CD4-positive, CD25-positive, alpha-beta regulatory T cell (primary cell): ENCODE measurements around the gene HCN2. TPM values are rescaled to one million over a fixed set of nuclear protein-coding genes. Genes with fewer than 3 reads are reported as not detected.

Source experiments
- ATAC-seq, 2 donors: fragments of 150-1000 bp; cut with Tn5 transposase; one replicate each; pipeline ENCODE4 v1.10.0; 2021; ENCODE audit warnings: low read depth in 2 of 2, moderate number of reproducible peaks in 2 of 2, moderate library complexity in 1 of 2
- DNase-seq, 3 donors: peaks; one replicate each; pipeline versions ENCODE4 v3.0.0 to v3.0.0-alpha.2; 2012 to 2022; ENCODE audit warnings: mixed read lengths in 1 of 3
- H3K27ac ChIP-seq: one replicate; pipeline ENCODE4 v1.7.0; 2013; ENCODE audit warnings: mild to moderate bottlenecking, low read length; ENCODE audit not compliant: insufficient read depth, poor library complexity, severe bottlenecking
- H3K27me3 ChIP-seq: one replicate; pipeline ENCODE4 v1.7.0; 2013; ENCODE audit warnings: low read length; ENCODE audit not compliant: control insufficient read depth, insufficient read depth
- H3K36me3 ChIP-seq: one replicate; pipeline ENCODE4 v1.7.0; 2013; ENCODE audit warnings: mild to moderate bottlenecking, low read length, moderate library complexity; ENCODE audit not compliant: control insufficient read depth, insufficient read depth
- H3K4me1 ChIP-seq: 2 replicates; pipeline ENCODE4 v1.7.0; 2013; ENCODE audit warnings: mild to moderate bottlenecking, low read length; ENCODE audit not compliant: insufficient read depth, control insufficient read depth, poor library complexity, severe bottlenecking
- H3K4me3 ChIP-seq: one replicate; pipeline ENCODE4 v1.7.0; 2013; ENCODE audit warnings: low read depth, mild to moderate bottlenecking, low read length, moderate library complexity
- H3K9me3 ChIP-seq, 2 experiments: 1 replicate in 1 of 2; 2 replicates in 1 of 2; pipeline ENCODE4 v1.7.0; 2013; ENCODE audit warnings: low read length in 2 of 2, mild to moderate bottlenecking in 1 of 2, moderate library complexity in 1 of 2; ENCODE audit not compliant: control insufficient read depth in 2 of 2
- H3K27ac Mint-ChIP-seq, 3 donors: one replicate each; pipeline ENCODE4 v1.8.0; 2020 to 2022; ENCODE audit warnings: mild to moderate bottlenecking in 3 of 3, mixed read lengths in 3 of 3, moderate library complexity in 2 of 3
- H3K27me3 Mint-ChIP-seq: one replicate; pipeline ENCODE4 v1.8.0; 2022; ENCODE audit warnings: mild to moderate bottlenecking, mixed read lengths
- H3K36me3 Mint-ChIP-seq: one replicate; pipeline ENCODE4 v1.8.0; 2020; ENCODE audit warnings: mixed read lengths
- H3K4me1 Mint-ChIP-seq, 4 donors: one replicate each; pipeline ENCODE4 v1.8.0; 2020 to 2022; ENCODE audit warnings: mixed read lengths in 4 of 4, mild to moderate bottlenecking in 1 of 4
- H3K4me3 Mint-ChIP-seq, 4 donors: one replicate each; pipeline ENCODE4 v1.8.0; 2020 to 2022; ENCODE audit warnings: mild to moderate bottlenecking in 4 of 4, mixed read lengths in 4 of 4, moderate library complexity in 3 of 4
- H3K9me3 Mint-ChIP-seq, 7 donors: one replicate each; pipeline ENCODE4 v1.8.0; 2020 to 2022; ENCODE audit warnings: mixed read lengths in 7 of 7, mild to moderate bottlenecking in 3 of 7, moderate library complexity in 2 of 7
- polyA plus RNA-seq, 4 donors: library from polyadenylated mRNA; unstranded; fragments of 300-500 nt; fragmentation: Illumina TruSeq; gene quantifications; one replicate each; pipeline ENCODE4 v1.2.3, GENCODE V29; 2021
- total RNA-seq: library from RNA; stranded (reverse); gene quantifications from one replicate; pipeline ENCODE4 v1.2.3, GENCODE V29; 2022

Gene HCN2
- total and polyA plus RNA-seq, 5 donors from 2014 or later = 1.2 TPM; not detected in 4

DNA sequence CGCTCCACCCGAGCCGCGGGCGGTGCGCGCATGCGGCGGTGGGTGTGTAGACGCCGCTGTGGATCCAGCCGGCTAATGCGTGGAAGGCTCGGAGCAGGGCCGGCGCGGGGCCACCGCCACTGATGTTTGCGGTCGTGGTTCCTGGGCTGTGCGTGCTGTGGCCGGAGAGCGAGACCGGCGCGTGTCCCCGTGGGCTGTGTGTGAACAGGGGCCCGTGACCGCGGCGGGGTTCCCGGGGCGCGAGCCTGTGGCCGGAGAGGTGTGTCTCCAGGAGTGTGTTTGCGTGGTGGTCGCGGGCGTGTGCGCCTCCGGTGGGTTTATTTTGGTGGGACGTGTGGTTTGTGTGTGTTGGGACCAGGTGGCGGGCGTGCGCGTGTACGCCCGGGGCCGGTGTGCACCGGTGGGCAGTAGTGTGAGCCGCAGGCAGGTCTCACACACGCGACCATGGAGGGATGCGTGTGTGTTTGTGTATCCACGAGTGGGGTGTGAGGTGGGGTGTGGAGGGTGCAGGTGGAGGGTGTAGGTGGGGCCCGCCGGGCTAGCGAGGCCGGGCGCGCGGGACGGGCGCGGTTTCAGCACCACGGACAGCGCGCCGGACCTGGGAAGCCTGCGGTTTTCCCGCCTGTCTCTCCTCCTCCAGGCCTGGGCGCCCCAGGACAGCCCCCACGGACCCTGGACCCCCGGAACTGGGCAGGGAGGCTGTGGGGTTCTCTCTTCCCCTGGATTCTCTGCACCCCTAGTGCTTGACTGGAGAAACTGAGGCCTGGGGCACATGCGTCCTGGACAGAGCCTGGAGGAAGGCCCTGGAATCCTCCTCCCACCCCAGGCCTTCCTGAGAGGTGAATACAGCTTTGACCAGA lies 1.6 kb downstream of the HCN2 start:
- DNase-seq = no peak
- H3K27ac Mint-ChIP-seq = no peak overlapping the region
- no peaks in the 10 kb centered on the region for H3K27me3 ChIP-seq

GRCh38 chr19:592101-592500 lies 2.4 kb downstream of the HCN2 start:
- Mint-ChIP-seq H3K27ac (peak overlapping the region in 1 of 3 donors; percentile 85), H3K4me1 (peaks cover 0 to 12% (median 0%) of the 10 kb centered on the region in 4 donors), H3K27me3 (peaks cover 12% of the 10 kb centered on the region), H3K9me3 (no peaks in the 10 kb centered on the region), H3K4me3 (no peak overlapping the region), H3K36me3 (no peaks in the 10 kb centered on the region)
- H3K4me3 ChIP-seq = no peak overlapping the region
- DNase-seq (no peak), ATAC-seq (no peak)
- H3K36me3 ChIP-seq = no peaks in the 10 kb centered on the region
- H3K9me3 ChIP-seq = no peaks in the 10 kb centered on the region
- H3K27me3 ChIP-seq = no peaks in the 10 kb centered on the region
- H3K4me1 ChIP-seq = peaks cover 22% of the 10 kb centered on the region
- H3K27ac ChIP-seq = no peak overlapping the region

More for the DNA sequence above, 1.6 kb downstream of the HCN2 start:
- Mint-ChIP-seq H3K4me3 (peak overlapping the region in 1 of 4 donors; percentile 43), H3K4me1 (peaks cover 0 to 12% (median 0%) of the 10 kb centered on the region in 4 donors), H3K9me3 (no peaks in the 10 kb centered on the region), H3K27me3 (peaks cover 19% of the 10 kb centered on the region), H3K36me3 (no peaks in the 10 kb centered on the region)
- Histone ChIP-seq H3K9me3 (no peaks in the 10 kb centered on the region), H3K4me3 (no peak overlapping the region), H3K4me1 (peaks cover 22% of the 10 kb centered on the region), H3K36me3 (no peaks in the 10 kb centered on the region), H3K27ac (no peak overlapping the region)
- ATAC-seq = no peak

GRCh38 chr19:593055-593454 lies 3.4 kb downstream of the HCN2 start:
- peak overlapping the region in 1 of 3 donors; percentile 52 for H3K27ac Mint-ChIP-seq
- no peaks in the 10 kb centered on the region for H3K36me3 Mint-ChIP-seq
- H3K4me3 Mint-ChIP-seq = peak overlapping the region in 2 of 4 donors; percentile 44 to 71
- no peaks in the 10 kb centered on the region for H3K9me3 Mint-ChIP-seq
- ATAC-seq = no peak
- Histone ChIP-seq H3K27ac (no peak overlapping the region), H3K36me3 (no peaks in the 10 kb centered on the region), H3K27me3 (no peaks in the 10 kb centered on the region), H3K4me3 (no peak overlapping the region), H3K9me3 (no peaks in the 10 kb centered on the region), H3K4me1 (peaks cover 21% of the 10 kb centered on the region)
- peaks cover 0 to 11% (median 0%) of the 10 kb centered on the region in 4 donors for H3K4me1 Mint-ChIP-seq
- DNase-seq = no peak
- peaks cover 7% of the 10 kb centered on the region for H3K27me3 Mint-ChIP-seq

GRCh38 chr19:593505-593904 lies 3.8 kb downstream of the HCN2 start:
- no peak for DNase-seq
- Mint-ChIP-seq H3K4me1 (peaks cover 0 to 8% (median 0%) of the 10 kb centered on the region in 4 donors), H3K27ac (peak overlapping the region in 1 of 3 donors; percentile 52), H3K27me3 (peaks cover 7% of the 10 kb centered on the region), H3K36me3 (no peaks in the 10 kb centered on the region), H3K4me3 (peak overlapping the region in 2 of 4 donors; percentile 44 to 71), H3K9me3 (no peaks in the 10 kb centered on the region)
- no peak overlapping the region for H3K27ac ChIP-seq
- no peaks in the 10 kb centered on the region for H3K9me3 ChIP-seq
- H3K4me1 ChIP-seq = peaks cover 16% of the 10 kb centered on the region
- H3K27me3 ChIP-seq = no peaks in the 10 kb centered on the region
- ATAC-seq = no peak
- H3K4me3 ChIP-seq = no peak overlapping the region
- H3K36me3 ChIP-seq = no peaks in the 10 kb centered on the region

DNA sequence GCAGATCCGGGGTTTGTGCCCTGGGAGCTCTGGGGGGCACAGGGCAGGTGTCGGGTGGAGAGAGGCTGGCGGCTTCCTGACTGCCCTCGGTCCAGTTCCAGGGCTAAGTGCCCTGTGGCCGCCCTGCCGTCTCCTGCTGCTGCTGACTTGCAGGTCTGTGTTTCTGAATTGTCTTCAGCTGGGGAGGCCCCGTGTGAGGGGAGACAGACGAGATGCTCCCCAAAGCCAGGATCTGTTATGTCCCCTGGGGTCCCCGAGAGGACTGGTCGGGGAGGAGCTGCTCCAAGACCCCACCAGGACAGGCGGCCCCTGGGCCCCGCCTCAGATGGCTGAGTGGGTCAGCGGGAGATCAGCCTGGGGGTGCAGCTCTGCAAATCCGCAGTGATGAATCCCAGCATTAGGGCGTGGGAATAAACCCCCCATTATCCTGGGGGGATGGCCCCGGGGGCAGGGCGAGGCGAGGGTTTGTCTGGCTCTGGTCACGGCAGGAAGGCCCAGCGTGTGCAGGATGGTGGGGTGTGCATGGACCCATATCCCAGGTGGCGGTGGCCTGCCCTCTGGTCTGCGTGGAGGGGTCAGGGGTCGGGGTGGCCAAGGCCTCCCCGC lies 4.7 kb downstream of the HCN2 start:
- H3K4me3 Mint-ChIP-seq = peak overlapping the region in 1 of 4 donors; percentile 44
- Histone ChIP-seq H3K36me3 (no peaks in the 10 kb centered on the region), H3K4me1 (peaks cover 8% of the 10 kb centered on the region), H3K27me3 (no peaks in the 10 kb centered on the region), H3K4me3 (no peak overlapping the region), H3K27ac (no peak overlapping the region), H3K9me3 (no peaks in the 10 kb centered on the region)
- H3K27ac Mint-ChIP-seq = no peak overlapping the region
- H3K4me1 Mint-ChIP-seq = peaks cover 0 to 2% (median 0%) of the 10 kb centered on the region in 4 donors
- peaks cover 7% of the 10 kb centered on the region for H3K27me3 Mint-ChIP-seq
- no peaks in the 10 kb centered on the region for H3K9me3 Mint-ChIP-seq
- H3K36me3 Mint-ChIP-seq = no peaks in the 10 kb centered on the region
- ATAC-seq = no peak
- no peak for DNase-seq

DNA sequence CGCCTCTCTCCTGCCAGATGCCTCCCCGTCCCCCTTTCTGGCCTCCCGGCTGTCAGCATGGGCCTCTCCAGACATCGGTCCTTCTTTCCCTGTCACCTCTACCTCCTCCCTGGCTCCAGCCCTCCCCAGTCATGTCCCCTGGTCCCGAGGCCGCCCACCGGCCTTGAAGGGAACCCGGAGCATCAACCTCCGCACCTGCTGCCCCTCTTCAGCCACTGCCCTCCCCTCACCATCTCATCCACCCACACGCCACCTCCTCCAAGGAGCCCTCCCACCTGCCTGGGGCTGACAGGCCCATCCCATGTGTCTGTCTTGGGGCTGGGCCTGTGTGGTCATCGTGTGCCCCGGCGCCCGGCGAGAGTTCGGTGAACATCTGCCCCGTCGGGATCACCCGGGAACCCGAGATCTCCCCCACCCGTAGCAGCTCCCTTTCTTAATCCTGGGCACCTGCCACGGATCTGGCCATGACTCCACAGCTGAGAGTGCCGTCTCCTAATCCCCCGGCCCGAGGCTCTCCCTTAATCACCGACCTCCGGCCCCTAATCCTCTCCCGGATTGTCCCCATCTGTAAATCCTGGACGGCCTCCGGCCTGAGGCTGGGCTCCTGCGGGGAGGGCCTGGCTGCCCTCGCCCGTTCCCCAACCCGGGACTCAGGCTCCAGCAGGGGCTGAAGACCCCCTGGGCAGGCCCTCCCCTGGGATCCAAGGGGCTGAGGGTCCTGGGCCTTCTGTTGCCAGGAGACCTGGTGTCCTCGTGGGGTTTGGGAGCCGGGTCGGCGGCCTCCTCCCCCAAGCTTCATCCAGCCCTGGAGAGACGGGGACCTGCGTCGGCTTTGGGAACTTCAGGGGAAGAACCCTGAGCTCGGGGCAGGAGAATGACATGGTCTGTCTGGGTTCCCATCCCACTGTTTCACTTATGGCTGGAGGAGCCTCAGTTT lies 5.9 kb downstream of the HCN2 start:
- H3K4me1 Mint-ChIP-seq = no peaks in the 10 kb centered on the region
- peaks cover 3% of the 10 kb centered on the region for H3K4me1 ChIP-seq
- H3K4me3 ChIP-seq = no peak overlapping the region

GRCh38 chr19:596263-596655 lies 6.6 kb downstream of the HCN2 start:
- no peak overlapping the region for H3K27ac Mint-ChIP-seq
- H3K9me3 Mint-ChIP-seq = no peaks in the 10 kb centered on the region
- no peak overlapping the region for H3K27ac ChIP-seq
- no peaks in the 10 kb centered on the region for H3K4me1 Mint-ChIP-seq
- no peaks in the 10 kb centered on the region for H3K27me3 ChIP-seq
- no peak overlapping the region for H3K4me3 Mint-ChIP-seq
- H3K4me1 ChIP-seq = no peaks in the 10 kb centered on the region
- H3K4me3 ChIP-seq = no peak overlapping the region
- H3K36me3 Mint-ChIP-seq = no peaks in the 10 kb centered on the region
- H3K9me3 ChIP-seq = no peaks in the 10 kb centered on the region
- H3K36me3 ChIP-seq = no peaks in the 10 kb centered on the region
- peaks cover 7% of the 10 kb centered on the region for H3K27me3 Mint-ChIP-seq
- ATAC-seq = no peak
- DNase-seq = no peak

More for the DNA sequence above, 5.9 kb downstream of the HCN2 start:
- no peak overlapping the region for H3K27ac ChIP-seq
- Mint-ChIP-seq H3K36me3 (no peaks in the 10 kb centered on the region), H3K27ac (no peak overlapping the region), H3K27me3 (peaks cover 7% of the 10 kb centered on the region), H3K4me3 (peak overlapping the region in 1 of 4 donors; percentile 15), H3K9me3 (no peaks in the 10 kb centered on the region)
- H3K27me3 ChIP-seq = no peaks in the 10 kb centered on the region
- no peaks in the 10 kb centered on the region for H3K9me3 ChIP-seq
- ATAC-seq (no peak), DNase-seq (no peak)
- H3K36me3 ChIP-seq = no peaks in the 10 kb centered on the region
